Breast epithelium (tissue), 4 donors: ENCODE measurements around the gene GP1BA. TPM values are rescaled to one million over a fixed set of nuclear protein-coding genes. Genes with fewer than 3 reads are reported as not detected.

Experiments used
- DNase-seq, 2 donors: peaks; one replicate each; pipeline ENCODE4 v3.0.0-alpha.2; 2019; ENCODE audit warnings: low spot score in 2 of 2
- H3K27ac ChIP-seq, 2 donors: fragments of 200-600 bp; sonication (generic) in 1 of 2; one replicate each; pipeline ENCODE4 v1.5.1; 2016 to 2019; ENCODE audit warnings: mild to moderate bottlenecking in 1 of 2
- H3K27me3 ChIP-seq, 2 donors: fragments of 200-600 bp; sonication (generic) in 1 of 2; one replicate each; pipeline versions ENCODE4 v1.5.1 to v1.6.0; 2017 to 2019; ENCODE audit warnings: control low read depth in 1 of 2, mild to moderate bottlenecking in 1 of 2
- H3K36me3 ChIP-seq: fragments of 200-600 bp; one replicate; pipeline ENCODE4 v1.5.1; 2019
- H3K4me1 ChIP-seq, 2 donors: fragments of 200-600 bp; sonication (generic); one replicate each; pipeline ENCODE4 v1.5.1; 2016 to 2019; ENCODE audit warnings: control low read depth in 1 of 2
- H3K4me3 ChIP-seq, 3 donors: fragments of 200-600 bp; sonication (generic); 1 replicate in 2 of 3; 2 replicates in 1 of 3; pipeline ENCODE4 v1.5.1; 2016 to 2019; ENCODE audit warnings: mild to moderate bottlenecking in 3 of 3, moderate library complexity in 2 of 3
- H3K9me3 ChIP-seq, 2 donors: fragments of 200-600 bp; sonication (generic) in 1 of 2; one replicate each; pipeline ENCODE4 v1.5.1; 2016 to 2019; ENCODE audit warnings: control low read depth in 1 of 2
- POLR2A ChIP-seq: fragments of 450-650 bp; IDR thresholded peaks from one replicate; pipeline ENCODE4 v1.6.1; 2016; ENCODE audit warnings: antibody characterized with exemption, mild to moderate bottlenecking, moderate library complexity
- POLR2AphosphoS5 ChIP-seq, 3 donors: sonication (generic); formaldehyde crosslinking; IDR thresholded peaks; one replicate each; pipeline ENCODE4 v1.6.1; 2017; ENCODE audit warnings: antibody characterized with exemption in 3 of 3
- intact Hi-C: fragments of 100-400 bp; cut with DNase I; formaldehyde crosslinking; loops from one replicate; pipeline ENCODE4 v1.15.1; 2023; ENCODE audit warnings: low total_unique reads
- total RNA-seq, 3 donors: library from RNA; depleted of rRNA; stranded (reverse); fragments of >200 nt; gene quantifications; one replicate each; pipeline ENCODE4 v1.1.0, GENCODE V29; 2016
- TF ChIP-seq, protein P1 (sequence below), 3 donors: fragments of 450-650 bp; IDR thresholded peaks; one replicate each; pipeline ENCODE4 v1.5.1; 2016 to 2017; ENCODE audit warnings: antibody characterized with exemption in 3 of 3, mild to moderate bottlenecking in 3 of 3, moderate library complexity in 3 of 3

The GP1BA gene
- total RNA-seq, 3 donors from 2014 or later: not detected

DNA sequence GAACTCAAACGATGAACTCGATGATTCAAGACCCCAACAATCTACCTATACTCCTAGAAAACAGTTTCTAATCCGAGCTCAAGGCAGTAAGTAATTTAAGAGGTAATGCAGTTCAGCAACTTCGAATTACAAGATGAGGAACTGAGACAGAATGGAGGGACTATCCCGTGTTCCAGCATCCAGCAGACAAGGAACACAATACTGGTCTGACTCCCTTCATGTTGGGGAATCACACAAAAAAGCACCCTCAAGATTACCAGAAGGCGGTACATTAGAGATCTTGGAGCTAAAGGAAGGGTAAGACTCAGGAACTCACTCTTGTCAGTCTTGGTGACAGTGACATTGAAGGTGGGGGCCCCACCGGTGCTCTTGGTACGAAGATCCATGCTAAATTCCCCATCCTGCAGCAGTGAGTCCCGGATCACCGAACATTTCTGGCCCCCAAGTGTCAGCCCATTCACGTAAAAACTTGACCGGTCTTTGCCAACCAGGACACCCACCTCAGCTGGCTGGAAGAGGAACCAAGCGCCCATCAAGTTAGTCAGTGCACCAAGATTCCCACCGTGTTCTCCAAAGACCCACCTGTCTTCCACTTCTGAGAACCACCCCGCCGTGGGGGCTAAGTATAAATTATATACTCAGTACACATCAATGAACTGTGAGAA is 14.4 kb downstream of the GP1BA start:
- intact Hi-C loops: no loop called here
- no peak for DNase-seq
- no peaks in the 10 kb centered on the region for H3K9me3 ChIP-seq
- H3K4me3 ChIP-seq: peak overlapping the region; percentile 98 to 100 (median 99)
- peak overlapping the region; percentile 97 to 99 for H3K27ac ChIP-seq
- H3K36me3 ChIP-seq: no peaks in the 10 kb centered on the region
- no peaks in the 10 kb centered on the region for H3K27me3 ChIP-seq
- peaks cover 8 to 32% of the 10 kb centered on the region in 2 donors for H3K4me1 ChIP-seq
- TF ChIP-seq POLR2AphosphoS5 (IDR thresholded peaks at IDR 0.05) (no peak), POLR2A (no peak)
- TF ChIP-seq, protein P1, sequence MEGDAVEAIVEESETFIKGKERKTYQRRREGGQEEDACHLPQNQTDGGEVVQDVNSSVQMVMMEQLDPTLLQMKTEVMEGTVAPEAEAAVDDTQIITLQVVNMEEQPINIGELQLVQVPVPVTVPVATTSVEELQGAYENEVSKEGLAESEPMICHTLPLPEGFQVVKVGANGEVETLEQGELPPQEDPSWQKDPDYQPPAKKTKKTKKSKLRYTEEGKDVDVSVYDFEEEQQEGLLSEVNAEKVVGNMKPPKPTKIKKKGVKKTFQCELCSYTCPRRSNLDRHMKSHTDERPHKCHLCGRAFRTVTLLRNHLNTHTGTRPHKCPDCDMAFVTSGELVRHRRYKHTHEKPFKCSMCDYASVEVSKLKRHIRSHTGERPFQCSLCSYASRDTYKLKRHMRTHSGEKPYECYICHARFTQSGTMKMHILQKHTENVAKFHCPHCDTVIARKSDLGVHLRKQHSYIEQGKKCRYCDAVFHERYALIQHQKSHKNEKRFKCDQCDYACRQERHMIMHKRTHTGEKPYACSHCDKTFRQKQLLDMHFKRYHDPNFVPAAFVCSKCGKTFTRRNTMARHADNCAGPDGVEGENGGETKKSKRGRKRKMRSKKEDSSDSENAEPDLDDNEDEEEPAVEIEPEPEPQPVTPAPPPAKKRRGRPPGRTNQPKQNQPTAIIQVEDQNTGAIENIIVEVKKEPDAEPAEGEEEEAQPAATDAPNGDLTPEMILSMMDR (IDR thresholded peaks at IDR 0.05): no peak

DNA sequence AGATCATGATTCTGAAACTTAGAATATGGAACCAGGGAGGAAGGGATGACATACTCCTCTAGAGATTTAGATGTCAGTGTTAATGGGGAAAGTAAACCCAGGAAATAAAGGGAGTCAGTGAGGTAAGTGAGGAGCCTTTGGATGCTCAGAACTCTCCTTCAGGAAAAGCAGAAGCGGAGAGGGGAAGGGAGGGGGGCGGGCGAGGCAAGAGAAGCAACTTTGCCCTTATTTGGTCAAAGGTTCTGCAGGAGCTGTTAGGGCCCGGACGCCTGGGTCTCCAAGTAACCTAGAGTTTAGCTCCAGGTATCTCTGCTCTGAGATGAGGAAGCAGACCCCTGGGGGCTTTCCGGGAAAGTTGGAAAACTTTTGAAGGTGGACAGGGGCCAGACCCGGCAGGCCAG is 14.9 kb downstream of the GP1BA start:
- no peaks in the 10 kb centered on the region for H3K36me3 ChIP-seq
- H3K4me3 ChIP-seq: peak overlapping the region; percentile 98 to 100 (median 99)
- TF ChIP-seq, protein P1 (IDR thresholded peaks at IDR 0.05): no peak
- no peak for TF ChIP-seq POLR2AphosphoS5 (IDR thresholded peaks at IDR 0.05)
- no peak for TF ChIP-seq POLR2A
- peaks cover 8 to 29% of the 10 kb centered on the region in 2 donors for H3K4me1 ChIP-seq
- H3K9me3 ChIP-seq: no peaks in the 10 kb centered on the region
- H3K27me3 ChIP-seq: no peaks in the 10 kb centered on the region
- intact Hi-C loops: no loop called here
- DNase-seq: no peak
- peak overlapping the region; percentile 97 to 99 for H3K27ac ChIP-seq

DNA sequence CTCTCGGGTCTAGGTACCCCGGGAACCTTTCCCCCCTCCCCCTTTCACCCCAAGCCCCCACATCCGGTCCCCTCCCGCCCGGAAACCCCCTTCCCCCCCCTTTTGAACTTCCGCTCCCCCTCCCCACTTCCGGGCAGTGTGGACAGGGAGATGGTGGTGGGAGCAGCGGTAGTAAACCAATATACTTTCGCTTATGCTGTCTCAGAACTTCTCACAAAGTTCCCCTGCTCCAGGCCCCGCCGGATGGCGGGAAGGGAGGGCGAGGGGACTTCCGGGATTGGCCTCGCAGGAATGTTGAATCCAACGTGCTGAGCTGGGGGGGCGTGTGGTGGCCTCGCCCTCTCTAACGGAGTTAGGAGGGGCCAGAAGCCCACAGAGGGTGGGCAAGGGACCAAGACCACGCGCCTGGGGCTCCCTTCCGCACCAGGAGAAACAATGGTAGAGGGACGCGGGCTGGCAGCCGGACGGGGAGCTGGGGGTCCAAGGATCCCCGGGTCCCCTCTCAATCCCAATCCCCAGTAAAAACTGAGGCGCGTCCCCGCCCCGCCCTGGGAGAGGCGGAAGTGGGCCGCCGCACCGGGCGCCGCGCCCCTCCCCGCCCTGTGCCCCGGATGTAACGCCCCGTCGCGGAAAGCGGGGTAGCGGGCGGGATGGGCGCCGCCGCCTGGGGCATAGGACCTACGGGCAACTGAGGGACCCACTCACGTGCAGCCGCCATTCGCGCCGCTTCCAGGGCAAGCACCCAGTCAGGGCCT is 15.5 kb downstream of the GP1BA start:
- peak overlapping the region; percentile 97 to 99 for H3K27ac ChIP-seq
- H3K27me3 ChIP-seq: no peaks in the 10 kb centered on the region
- peak overlapping the region; percentile 98 to 100 (median 99) for H3K4me3 ChIP-seq
- DNase-seq: peak in 1 of 2 donors; percentile 42
- intact Hi-C loops: loop anchor here (2.0 kb wide), 1 partner anchor 21 kb away; no protein-coding TSS in a partner anchor
- no peaks in the 10 kb centered on the region for H3K9me3 ChIP-seq
- no peaks in the 10 kb centered on the region for H3K36me3 ChIP-seq
- H3K4me1 ChIP-seq: peaks cover 8 to 29% of the 10 kb centered on the region in 2 donors
- TF ChIP-seq POLR2AphosphoS5 (IDR thresholded peaks at IDR 0.05) (peak in 1 of 3 donors; percentile 8), POLR2A (no peak)
- TF ChIP-seq, protein P1 (IDR thresholded peaks at IDR 0.05): no peak

DNA sequence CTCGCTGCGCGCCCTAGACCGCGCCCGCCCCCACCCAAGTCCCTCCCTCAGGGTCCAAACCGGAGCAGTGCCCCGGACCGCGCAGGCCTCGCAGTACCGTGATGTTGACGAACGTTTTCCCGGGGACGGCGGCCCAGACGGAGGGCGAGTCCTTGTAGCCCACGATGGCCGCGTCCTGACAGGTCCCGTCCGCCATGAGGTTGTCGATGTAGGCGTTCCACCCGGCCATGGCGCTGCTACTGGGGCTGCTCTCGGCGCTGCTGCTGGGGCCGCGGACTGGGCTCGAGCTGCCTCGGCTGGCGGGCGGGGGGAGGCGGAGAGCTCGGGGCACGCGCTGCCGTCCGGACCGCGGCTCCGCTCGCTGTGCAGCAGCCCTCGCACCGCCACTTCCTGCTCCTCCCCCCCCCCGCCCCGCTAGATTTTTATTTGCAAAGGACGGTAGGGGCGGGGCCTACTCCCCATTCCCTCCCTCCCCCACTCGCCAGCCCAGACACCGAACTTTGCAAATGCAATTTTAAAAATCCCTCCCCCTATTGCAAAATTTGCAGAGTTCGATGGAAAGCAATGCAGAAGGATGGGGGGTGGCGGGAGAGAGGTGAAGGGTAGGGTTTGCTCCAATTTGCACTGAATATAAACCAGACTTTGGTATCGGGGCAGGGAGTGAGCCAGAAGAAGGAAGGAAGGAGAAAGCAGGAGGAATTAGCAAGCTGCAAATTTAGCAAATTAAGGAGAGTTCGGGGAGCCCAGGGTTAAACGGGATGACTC is 16.3 kb downstream of the GP1BA start, which contains the start of gene PFN1:
Gene PFN1, minus strand, starts transcription at position 365 of the 765 bp plus-strand sequence. Its CDS starts 136 bp downstream, at position 229.
- Histone ChIP-seq H3K9me3 (no peaks in the 10 kb centered on the region), H3K4me1 (peaks cover 8 to 29% of the 10 kb centered on the region in 2 donors), H3K4me3 (peak within 1 kb of the TSS; percentile 98 to 100 (median 99)), H3K27me3 (no peaks in the 10 kb centered on the region), H3K36me3 (no peaks in the 10 kb centered on the region), H3K27ac (peak within 1 kb of the TSS; percentile 97 to 99)
- DNase-seq: peak; percentile 87 to 92
- intact Hi-C loops: loop anchor here (2.0 kb wide), 1 partner anchor 20 kb away; no protein-coding TSS in a partner anchor
- peak in 2 of 3 donors; percentile 66 to 85 for TF ChIP-seq POLR2AphosphoS5 (IDR thresholded peaks at IDR 0.05)
- TF ChIP-seq POLR2A: no peak

DNA sequence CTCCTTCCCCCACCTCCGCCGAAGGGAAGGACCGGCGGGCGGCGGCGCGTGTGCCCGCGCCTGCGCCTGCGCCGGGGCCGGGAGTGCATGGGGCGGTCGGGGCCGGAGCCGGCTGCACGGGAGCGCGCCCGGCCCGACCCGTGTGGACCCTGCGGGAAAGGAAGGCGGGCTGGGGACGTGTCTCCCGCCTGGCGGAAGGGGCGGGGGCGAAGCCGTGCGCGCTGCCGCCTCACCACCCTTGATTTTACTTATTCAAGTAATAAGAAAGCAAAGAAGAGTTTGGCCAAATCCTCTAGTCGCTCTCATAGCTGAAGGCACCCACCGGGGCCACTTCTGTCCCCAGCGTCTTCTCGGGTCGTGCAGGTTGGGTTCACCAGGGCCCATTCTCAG is 16.8 kb downstream of the GP1BA start:
- Histone ChIP-seq H3K36me3 (no peaks in the 10 kb centered on the region), H3K27ac (peak overlapping the region; percentile 97 to 99), H3K4me1 (peaks cover 8 to 29% of the 10 kb centered on the region in 2 donors), H3K27me3 (no peaks in the 10 kb centered on the region), H3K9me3 (no peaks in the 10 kb centered on the region), H3K4me3 (peak overlapping the region; percentile 98 to 100 (median 99))
- DNase-seq: peak; percentile 70 to 80
- no peak for TF ChIP-seq POLR2A
- peak in 1 of 3 donors; percentile 14 for TF ChIP-seq POLR2AphosphoS5 (IDR thresholded peaks at IDR 0.05)
- intact Hi-C loops: loop anchor here (2.0 kb wide), 1 partner anchor 20 kb away; no protein-coding TSS in a partner anchor
